Measurements from ENCODE around the gene GRIFIN.

GRIFIN gene

DNA sequence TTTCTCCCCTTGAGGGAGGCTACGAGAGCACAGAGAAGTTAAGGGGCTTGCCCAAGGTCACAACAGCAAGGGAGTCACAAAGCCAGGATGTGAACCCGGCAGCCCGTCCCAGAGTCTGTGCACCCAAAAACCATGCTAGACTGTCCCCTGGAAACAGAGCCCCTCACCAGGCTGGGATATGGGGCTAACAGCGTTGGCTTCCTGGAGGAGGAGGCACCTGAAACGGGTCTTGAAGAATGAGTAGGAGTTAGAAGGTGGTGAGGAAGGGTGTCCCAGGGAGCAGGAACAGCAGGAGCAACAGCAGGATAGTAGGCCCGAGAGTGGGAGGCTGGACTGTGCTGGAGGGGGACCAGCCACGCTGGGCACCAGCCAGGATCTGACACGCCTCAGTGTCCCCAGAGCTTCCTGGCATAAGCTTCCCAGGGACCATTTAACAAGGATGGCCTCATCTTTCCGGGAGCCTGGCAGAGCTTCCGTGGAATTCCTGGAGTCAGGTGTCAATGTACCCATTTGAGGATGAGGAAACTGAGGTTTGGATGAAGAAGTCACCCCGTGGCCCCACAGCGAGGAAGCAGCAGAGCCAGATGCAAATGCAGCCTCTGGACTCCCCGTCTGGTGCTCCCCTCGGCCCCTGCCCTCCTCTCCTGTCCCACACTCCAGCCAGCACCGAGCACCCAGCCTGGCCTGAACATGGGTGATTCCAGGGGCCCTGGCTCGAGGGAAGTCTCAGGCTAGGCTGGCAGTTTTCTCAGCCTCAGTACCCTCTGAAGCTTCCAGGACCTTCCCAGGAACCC is 3.3 kb upstream of the GRIFIN start:
- H3K27me3 Mint-ChIP-seq = peaks cover 8% of the 10 kb centered on the region
- peaks cover 17% of the 10 kb centered on the region for H3K4me1 Mint-ChIP-seq
- peaks cover 4% of the 10 kb centered on the region for H3K9me3 Mint-ChIP-seq

DNA sequence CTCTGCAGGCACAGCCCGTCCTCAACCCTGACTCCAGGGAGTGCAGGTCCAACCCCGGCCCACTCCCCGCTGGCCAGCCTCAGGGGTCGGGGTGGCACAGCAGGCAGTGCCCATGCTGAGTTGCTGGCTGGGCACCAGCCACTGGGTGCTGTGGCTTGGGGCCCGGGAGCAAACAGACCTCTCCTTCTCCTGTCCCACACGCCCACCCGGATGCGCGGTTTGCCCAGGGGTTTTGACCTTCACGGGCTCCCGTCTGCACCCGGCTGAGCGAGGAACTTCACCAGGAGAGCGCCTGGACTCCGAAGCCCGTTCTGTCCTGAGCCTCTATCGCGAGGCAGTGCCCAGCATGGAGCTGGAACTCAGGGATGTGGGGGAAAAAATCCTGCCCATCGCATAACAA is 2.6 kb upstream of the GRIFIN start:
- H3K27ac Mint-ChIP-seq = no peak overlapping the region
- peaks cover 8% of the 10 kb centered on the region for H3K27me3 Mint-ChIP-seq
- no peak for ATAC-seq
- H3K4me1 Mint-ChIP-seq = peaks cover 17% of the 10 kb centered on the region
- no peak overlapping the region for H3K4me3 Mint-ChIP-seq
- H3K9me3 Mint-ChIP-seq = peaks cover 4% of the 10 kb centered on the region
- no peaks in the 10 kb centered on the region for H3K36me3 Mint-ChIP-seq

More for the DNA sequence above, 3.3 kb upstream of the GRIFIN start:
- Mint-ChIP-seq H3K27ac (no peak overlapping the region), H3K4me3 (no peak overlapping the region), H3K36me3 (no peaks in the 10 kb centered on the region)
- no peak for ATAC-seq

DNA sequence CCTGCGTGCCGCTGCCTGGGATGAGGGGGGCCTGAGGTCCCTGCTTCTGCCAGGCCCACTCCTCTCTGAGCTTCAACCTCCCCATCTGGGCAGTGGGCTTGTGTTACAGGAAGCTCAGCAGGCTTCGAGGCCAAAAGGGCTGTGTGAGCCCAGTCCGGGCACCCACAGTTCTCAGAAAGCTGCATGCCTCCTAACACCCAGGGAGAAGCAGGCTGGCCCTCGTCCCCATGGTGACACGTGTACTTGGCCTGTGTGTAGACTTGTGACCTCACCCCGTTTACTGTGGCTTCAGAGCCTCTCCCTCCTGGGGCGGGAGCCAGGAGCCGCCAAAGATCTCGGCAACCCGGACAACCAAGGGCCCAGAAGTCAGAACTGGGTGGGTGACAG is 2.2 kb upstream of the GRIFIN start:
- Mint-ChIP-seq H3K27ac (peak overlapping the region; percentile 22), H3K27me3 (peaks cover 8% of the 10 kb centered on the region), H3K4me3 (no peak overlapping the region), H3K36me3 (no peaks in the 10 kb centered on the region), H3K9me3 (peaks cover 4% of the 10 kb centered on the region), H3K4me1 (peaks cover 17% of the 10 kb centered on the region)
- ATAC-seq = no peak

DNA sequence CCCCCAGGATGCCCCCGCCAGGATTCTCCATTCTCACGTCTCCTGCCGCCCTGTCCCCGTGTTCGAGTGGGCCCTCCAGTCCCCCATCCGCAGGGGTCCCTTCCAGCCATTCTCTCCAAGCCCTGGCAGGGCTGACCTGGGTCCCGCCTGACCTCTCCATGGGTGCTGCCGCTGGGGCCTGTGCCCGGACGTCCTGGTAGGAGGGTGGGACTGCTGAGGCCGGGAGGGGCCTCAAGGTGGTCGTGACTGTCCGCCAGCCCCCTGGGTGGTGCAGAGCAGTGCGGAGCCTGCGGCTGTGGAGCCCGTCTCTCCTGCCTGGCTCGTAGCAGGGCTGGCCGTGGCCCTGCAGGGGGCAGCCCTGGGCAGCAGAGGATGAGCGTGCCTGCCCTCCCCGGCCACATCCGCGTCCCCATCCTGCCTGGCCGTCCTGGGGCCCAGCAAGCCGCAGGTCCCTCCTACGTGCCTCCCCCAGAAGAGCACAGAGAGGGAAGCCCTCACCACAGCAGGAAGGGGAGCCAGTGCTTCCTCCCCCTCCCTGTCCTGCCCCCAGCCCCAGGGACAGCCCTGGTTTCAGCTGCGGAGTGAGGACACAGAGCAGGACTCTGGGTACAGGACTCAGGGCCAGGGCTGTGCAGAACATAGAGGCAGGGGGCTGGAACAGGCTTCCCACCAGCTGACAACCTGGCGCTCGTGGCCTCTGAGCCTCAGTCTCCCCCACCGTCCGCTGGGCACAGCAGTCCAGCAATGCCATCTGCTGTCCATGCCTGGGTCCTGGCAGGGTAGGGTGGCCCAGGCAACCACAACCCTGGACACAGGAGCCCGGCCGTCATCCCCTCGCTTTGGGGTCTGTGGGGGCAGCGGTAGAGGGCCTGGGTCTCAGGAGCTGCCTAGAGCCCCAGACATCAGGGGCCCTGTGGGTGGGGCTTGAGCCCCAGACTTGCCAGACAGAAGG is 1.5 kb upstream of the GRIFIN start:
- peak; percentile 89 for ATAC-seq
- H3K27ac Mint-ChIP-seq = peak overlapping the region; percentile 33
- H3K9me3 Mint-ChIP-seq = no peaks in the 10 kb centered on the region
- H3K4me1 Mint-ChIP-seq = peaks cover 17% of the 10 kb centered on the region
- H3K36me3 Mint-ChIP-seq = no peaks in the 10 kb centered on the region
- H3K4me3 Mint-ChIP-seq = no peak overlapping the region
- peaks cover 8% of the 10 kb centered on the region for H3K27me3 Mint-ChIP-seq

DNA sequence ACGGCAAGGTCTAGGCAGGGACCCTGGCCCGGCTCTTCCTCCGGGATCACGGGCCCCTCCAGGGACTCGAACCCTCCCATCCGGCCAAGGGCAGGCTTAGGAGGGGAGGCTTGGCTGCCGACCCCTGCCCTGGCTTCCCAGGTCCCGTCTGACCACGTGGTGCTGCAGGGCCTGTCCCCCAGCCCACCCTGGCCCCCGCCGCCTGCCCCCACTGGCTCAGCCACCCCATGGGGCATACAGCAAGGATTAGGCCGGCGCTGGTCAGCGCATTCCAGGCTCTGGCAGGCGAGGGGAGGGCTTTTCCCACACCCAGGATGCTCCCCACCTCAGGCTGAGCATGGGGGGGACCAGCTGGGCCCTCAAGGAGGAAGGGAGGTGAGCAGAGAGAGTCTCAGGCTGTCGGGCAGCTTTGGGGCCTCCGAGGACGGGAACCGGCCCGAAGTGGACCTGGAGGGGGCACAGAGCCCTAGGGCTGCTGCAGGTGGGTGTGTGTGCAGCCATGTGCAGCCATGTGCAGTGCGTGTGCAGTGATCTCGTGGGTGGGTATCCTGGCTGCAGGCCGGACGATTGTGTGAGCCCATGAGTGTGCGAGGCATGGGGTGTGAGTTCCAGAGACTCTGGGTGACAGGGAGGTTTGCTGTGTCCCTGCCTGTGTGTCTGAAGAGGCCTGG is 713 bp upstream of the GRIFIN start:
- H3K9me3 Mint-ChIP-seq = no peaks in the 10 kb centered on the region

DNA sequence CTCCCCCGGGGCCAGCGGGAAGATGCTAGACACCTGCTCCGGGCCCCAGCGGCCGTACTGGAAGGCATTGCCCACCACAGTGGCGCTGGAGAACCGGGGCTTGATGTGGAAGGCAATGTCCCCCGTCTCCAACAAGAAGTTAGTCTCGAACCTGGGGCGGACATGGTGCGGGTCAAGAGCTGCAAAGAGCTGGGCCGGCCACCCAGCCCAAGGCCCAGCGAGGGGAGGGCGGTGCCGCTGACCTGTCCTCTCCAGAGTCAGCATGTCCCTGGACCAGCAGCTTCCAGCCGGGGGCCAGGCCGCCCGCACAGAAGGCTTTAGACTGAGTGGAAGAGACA is 551 bp downstream of the GRIFIN start:
- H3K4me3 Mint-ChIP-seq = no peak overlapping the region
- H3K4me1 Mint-ChIP-seq = peaks cover 17% of the 10 kb centered on the region
- ATAC-seq = no peak
- no peak overlapping the region for H3K27ac Mint-ChIP-seq
- H3K27me3 Mint-ChIP-seq = peaks cover 16% of the 10 kb centered on the region
- no peaks in the 10 kb centered on the region for H3K9me3 Mint-ChIP-seq
- no peaks in the 10 kb centered on the region for H3K36me3 Mint-ChIP-seq

More for the DNA sequence above, 713 bp upstream of the GRIFIN start:
- H3K36me3 Mint-ChIP-seq = no peaks in the 10 kb centered on the region
- no peak for ATAC-seq
- peaks cover 8% of the 10 kb centered on the region for H3K27me3 Mint-ChIP-seq
- peaks cover 17% of the 10 kb centered on the region for H3K4me1 Mint-ChIP-seq
- H3K27ac Mint-ChIP-seq = peak overlapping the region; percentile 33
- no peak overlapping the region for H3K4me3 Mint-ChIP-seq

DNA sequence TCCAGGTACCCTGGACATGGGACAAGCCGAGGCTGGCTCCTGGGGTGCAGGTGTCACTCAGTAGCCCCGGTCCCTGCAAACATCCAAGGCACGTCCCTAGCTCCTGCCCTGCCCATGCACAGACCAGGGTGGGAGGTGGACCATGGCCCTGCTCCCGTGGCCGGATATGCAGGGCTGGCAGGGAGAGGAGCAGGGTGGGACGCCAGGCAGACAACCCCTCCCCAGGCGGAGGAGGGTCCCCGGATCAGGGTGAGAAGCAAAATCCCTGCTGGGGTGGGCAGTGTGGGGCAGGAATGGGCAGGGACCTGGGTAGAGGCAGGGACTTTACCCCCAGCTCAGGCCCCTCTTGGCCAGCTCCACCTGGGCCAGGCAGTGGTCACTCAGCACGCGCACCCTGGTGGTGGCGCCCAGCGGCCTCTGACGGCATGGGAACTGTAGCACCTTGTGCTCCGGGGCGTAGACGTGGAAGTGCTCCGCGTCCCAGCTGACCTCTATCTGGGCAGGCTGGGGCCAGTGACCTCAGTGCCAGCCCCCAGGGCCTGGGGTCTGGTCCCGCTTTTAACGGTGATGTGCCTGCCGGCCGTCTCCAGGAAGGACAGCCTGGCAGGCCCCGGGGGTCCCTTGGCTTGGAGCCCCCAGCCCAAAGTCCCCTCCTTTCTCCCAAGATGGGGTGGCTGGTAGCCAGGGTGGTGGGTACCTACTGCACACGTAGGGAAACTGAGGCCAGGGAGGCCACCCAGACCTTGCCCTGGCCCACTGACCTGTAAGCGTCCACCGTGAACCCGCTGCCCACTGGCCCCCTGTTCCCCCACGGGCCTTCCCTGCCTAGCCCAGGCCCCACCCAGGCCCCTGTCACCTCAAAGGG is 1.2 kb downstream of the GRIFIN start:
- H3K9me3 Mint-ChIP-seq = no peaks in the 10 kb centered on the region
- no peak overlapping the region for H3K4me3 Mint-ChIP-seq
- peaks cover 22% of the 10 kb centered on the region for H3K27me3 Mint-ChIP-seq
- no peak for ATAC-seq
- no peak overlapping the region for H3K27ac Mint-ChIP-seq
- no peaks in the 10 kb centered on the region for H3K36me3 Mint-ChIP-seq
- H3K4me1 Mint-ChIP-seq = peaks cover 17% of the 10 kb centered on the region

DNA sequence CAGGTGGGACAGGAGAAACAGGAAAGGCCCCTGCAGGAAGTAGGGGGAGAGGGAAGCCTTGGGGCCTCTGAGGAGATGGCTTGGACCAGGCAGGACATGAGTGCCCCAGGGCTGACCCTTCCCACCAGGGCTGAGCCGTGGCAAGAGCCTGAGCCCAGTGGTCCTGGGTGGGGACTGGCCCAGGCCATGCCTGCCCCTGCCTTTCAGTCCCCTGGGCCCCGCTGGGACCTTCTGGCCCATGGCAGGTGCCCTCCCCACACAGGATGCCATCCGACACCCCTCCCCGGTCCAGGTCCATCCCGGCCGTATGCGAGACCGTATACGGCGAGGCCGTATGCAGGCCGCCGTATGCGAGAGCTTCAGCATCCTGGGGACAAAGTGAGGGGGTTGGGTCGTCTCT is 2.0 kb downstream of the GRIFIN start:
- H3K4me1 Mint-ChIP-seq = peaks cover 17% of the 10 kb centered on the region

DNA sequence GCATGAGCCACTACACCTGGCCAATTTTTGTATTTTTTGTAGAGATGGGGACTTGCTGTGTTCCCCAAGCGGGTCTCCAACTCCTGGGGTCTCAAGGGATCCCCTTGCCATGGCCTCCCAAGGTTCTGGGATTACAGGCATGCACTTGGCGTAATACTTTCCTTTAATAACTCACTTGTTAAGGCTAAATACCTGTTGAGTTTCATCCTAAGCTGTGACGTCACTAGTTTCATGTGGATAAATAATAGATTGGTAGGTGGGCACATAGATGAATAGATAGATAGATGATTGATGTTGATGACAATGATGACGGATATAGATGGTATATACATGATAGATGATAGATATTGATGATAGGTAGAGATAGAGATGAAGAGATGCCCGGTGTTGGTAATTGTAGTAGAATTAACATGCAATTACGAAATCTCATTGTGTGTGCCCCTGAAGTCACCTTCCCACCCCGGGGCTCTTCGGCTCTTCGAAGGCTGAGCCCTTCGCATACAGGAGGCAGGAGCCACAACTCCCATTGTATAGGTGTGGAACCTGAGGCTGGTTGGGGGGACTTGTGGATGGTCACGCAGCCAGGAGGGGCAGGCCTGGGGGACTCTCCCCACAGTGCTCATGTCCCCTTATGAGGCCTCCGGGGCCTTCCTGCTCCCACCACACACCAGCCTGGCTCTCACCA is 2.6 kb downstream of the GRIFIN start:
- no peaks in the 10 kb centered on the region for H3K36me3 Mint-ChIP-seq
- no peak overlapping the region for H3K27ac Mint-ChIP-seq
- no peak overlapping the region for H3K4me3 Mint-ChIP-seq
- H3K4me1 Mint-ChIP-seq = peaks cover 23% of the 10 kb centered on the region
- peaks cover 36% of the 10 kb centered on the region for H3K27me3 Mint-ChIP-seq
- ATAC-seq = no peak
- no peaks in the 10 kb centered on the region for H3K9me3 Mint-ChIP-seq

More for the DNA sequence above, 2.0 kb downstream of the GRIFIN start:
- Mint-ChIP-seq H3K36me3 (no peaks in the 10 kb centered on the region), H3K4me3 (no peak overlapping the region), H3K9me3 (no peaks in the 10 kb centered on the region), H3K27ac (no peak overlapping the region), H3K27me3 (peaks cover 31% of the 10 kb centered on the region)
- no peak for ATAC-seq

DNA sequence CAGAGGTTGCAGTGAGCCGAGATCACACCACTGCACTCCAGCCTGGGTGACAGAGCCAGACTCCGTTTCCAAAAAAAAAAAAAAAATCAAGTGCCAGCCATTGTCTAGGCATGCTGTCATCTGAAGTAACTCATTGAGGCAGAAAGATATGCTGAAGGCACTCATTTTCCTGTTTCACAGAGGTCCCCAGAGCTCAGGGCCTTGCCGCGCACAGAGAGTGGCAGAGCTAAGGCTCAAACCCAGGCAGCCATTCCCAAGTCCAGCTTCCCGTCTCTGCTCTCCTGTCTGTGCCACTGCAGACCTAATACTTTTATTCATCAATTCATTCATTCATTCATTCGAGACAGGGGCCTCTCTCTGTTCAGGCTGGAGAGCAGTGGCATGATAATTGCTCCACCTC is 3.5 kb downstream of the GRIFIN start:
- ATAC-seq = no peak
- Mint-ChIP-seq H3K4me3 (no peak overlapping the region), H3K27ac (no peak overlapping the region), H3K4me1 (peaks cover 15% of the 10 kb centered on the region), H3K27me3 (peaks cover 38% of the 10 kb centered on the region), H3K9me3 (no peaks in the 10 kb centered on the region), H3K36me3 (no peaks in the 10 kb centered on the region)

DNA sequence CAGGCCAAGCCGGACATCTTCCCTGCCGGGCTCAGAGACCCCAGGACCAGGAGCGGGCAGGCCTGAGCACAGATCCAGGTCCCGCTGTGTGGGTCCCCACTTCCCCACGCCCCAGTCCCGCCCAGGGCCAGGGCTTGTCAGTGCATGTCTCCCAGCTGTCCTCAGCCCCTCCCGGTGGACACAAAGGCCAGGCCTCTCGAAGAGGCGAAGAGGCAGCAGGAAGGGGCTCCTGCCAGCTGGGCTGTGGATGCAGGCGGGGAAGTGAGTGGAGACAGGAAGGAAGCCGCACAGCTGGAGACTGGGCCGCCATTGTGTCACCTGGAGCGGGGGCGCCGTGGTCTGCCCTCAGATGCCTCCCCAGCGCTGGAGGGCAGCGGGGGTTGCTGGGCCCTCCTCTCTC is 4.8 kb downstream of the GRIFIN start:
- H3K9me3 Mint-ChIP-seq = no peaks in the 10 kb centered on the region

DNA sequence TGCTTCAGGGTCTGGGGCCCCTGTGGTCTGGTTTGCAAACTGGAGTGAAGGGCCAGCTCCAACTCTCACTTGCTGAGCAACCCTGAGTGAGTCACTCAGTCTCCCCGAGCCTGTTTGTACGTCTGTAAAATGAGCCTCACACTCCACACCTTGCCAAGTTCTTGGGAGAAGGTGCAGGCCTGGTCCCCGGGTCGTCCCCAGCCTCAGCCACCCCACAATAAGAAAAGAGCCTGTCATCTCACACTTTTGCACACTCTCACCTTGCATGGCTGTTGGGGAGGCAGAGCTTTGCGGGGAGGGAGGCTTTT is 5.2 kb downstream of the GRIFIN start:
- Mint-ChIP-seq H3K36me3 (no peaks in the 10 kb centered on the region), H3K27me3 (peaks cover 29% of the 10 kb centered on the region), H3K27ac (no peak overlapping the region), H3K9me3 (no peaks in the 10 kb centered on the region), H3K4me1 (peaks cover 6% of the 10 kb centered on the region), H3K4me3 (no peak overlapping the region)
- no peak for ATAC-seq

More for the DNA sequence above, 4.8 kb downstream of the GRIFIN start:
- Mint-ChIP-seq H3K4me3 (no peak overlapping the region), H3K27me3 (peaks cover 32% of the 10 kb centered on the region), H3K4me1 (peaks cover 6% of the 10 kb centered on the region), H3K36me3 (no peaks in the 10 kb centered on the region), H3K27ac (no peak overlapping the region)
- ATAC-seq = no peak

DNA sequence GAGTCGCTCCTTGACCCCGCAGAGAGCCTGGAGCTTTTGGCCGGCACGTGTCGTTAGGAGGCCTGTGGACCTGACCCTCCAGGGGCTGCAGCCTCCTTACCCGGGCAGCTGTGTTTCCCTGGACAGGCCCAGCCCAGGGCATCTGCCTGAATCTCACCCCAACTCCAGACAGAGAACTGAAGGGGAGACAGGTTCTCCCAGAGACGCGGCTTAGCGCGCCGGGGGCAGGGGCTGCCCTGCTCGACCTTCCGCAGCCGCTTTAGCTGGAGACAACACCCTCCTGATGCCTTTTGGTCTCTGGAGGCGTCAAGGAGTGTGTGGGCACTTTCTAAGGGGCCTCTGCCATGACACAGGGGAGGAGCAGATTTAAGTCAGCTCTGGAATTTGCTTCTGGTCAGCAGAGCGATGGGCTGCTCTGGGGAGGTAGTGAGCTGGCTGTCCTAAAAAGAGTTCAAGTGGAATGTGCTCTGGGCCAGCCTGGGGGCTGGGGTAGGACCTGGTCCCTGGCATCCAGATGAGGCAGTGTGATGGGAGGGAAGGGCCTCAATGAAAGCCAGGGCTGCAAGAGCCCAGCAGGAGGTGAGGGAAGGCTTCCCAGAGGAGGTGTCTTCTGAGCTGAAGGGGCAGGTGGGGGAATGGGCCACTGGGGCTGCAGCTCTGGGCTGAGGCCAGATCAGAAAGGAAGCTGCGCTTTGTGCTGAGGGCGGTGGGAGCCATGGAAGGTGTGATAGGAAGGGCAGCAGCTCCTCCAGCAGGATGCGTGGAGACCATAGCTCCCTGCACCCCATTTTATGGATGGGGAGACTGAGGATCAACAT is 5.8 kb downstream of the GRIFIN start:
- Mint-ChIP-seq H3K27me3 (peaks cover 29% of the 10 kb centered on the region), H3K27ac (no peak overlapping the region), H3K9me3 (no peaks in the 10 kb centered on the region), H3K4me3 (no peak overlapping the region), H3K4me1 (peaks cover 6% of the 10 kb centered on the region), H3K36me3 (no peaks in the 10 kb centered on the region)
- no peak for ATAC-seq
